ENCODE measurements around the gene CUZD1. TPM values are rescaled to one million over a fixed set of nuclear protein-coding genes. Genes with fewer than 3 reads are reported as not detected.

Gene CUZD1
- total RNA-seq (2022; extraction: Qiagen RNA extraction): 1.3 to 1.6 TPM (median 1.3 TPM) in 5 replicates

GRCh38 chr10:122845783-122846332 is at the start of gene CUZD1:
CUZD1 (minus strand) TSS chr10:122845857; CDS start chr10:122845843, 14 bp downstream.

GRCh38 chr10:122879339-122880273 is 33.9 kb upstream of the CUZD1 start, which contains the start of gene FAM24B:
FAM24B (minus strand) TSS chr10:122879581; CDS start chr10:122850515, 29,066 bp downstream.

Other genes starting within 250 kb of the CUZD1 start
- not detected in 5 replicates for gene C10orf120, start 146.0 kb downstream of the CUZD1 start, total RNA-seq (2022; extraction: Qiagen RNA extraction)
- gene FAM24B, start 33.7 kb upstream of the CUZD1 start, total RNA-seq (2022; extraction: Qiagen RNA extraction): 11.3 to 13.7 TPM (median 12.7 TPM) in 5 replicates
- not detected in 5 replicates for gene FAM24A, start 64.8 kb upstream of the CUZD1 start, total RNA-seq (2022; extraction: Qiagen RNA extraction)
- gene C10orf88, start 108.4 kb upstream of the CUZD1 start, total RNA-seq (2022; extraction: Qiagen RNA extraction): 8.0 to 9.1 TPM (median 8.2 TPM) in 5 replicates
- 3.5 to 5.6 TPM (median 4.2 TPM) in 5 replicates for gene PSTK, start 134.5 kb upstream of the CUZD1 start, total RNA-seq (2022; extraction: Qiagen RNA extraction)
- gene IKZF5, start 162.9 kb upstream of the CUZD1 start, total RNA-seq (2022; extraction: Qiagen RNA extraction): 5.2 to 8.0 TPM (median 6.2 TPM) in 5 replicates
- gene ACADSB, start 163.1 kb upstream of the CUZD1 start, total RNA-seq (2022; extraction: Qiagen RNA extraction): 7.0 to 9.2 TPM (median 7.8 TPM) in 5 replicates

All from A549 treated with Mapracorat at 1 μM for 4 hours (cell line).